GM12874 (cell line): ENCODE measurements around the gene TMEM86B.

Experiments
- CTCF ChIP-seq: IDR thresholded peaks from 2 replicates; pipeline ENCODE4 v1.5.1; 2011; ENCODE audit warnings: low read depth, mild to moderate bottlenecking, control low read depth, low read length, moderate library complexity; ENCODE audit not compliant: insufficient read depth

Gene TMEM86B

GRCh38 chr19:55189403-55189835, 39.1 kb downstream of the TMEM86B start:
- TF ChIP-seq CTCF, result no peak

GRCh38 chr19:55188625-55189024, 39.9 kb downstream of the TMEM86B start:
- no peak for TF ChIP-seq CTCF

- no peak for TF ChIP-seq CTCF
Measured at GRCh38 chr19:55186080-55186479, 42.5 kb downstream of the TMEM86B start.

GRCh38 chr19:55181740-55182139, 46.8 kb downstream of the TMEM86B start:
- TF ChIP-seq CTCF, result no peak

GRCh38 chr19:55179606-55180484, 48.7 kb downstream of the TMEM86B start, which contains the start of gene SYT5:
Gene SYT5 (minus strand): TSS chr19:55180289. CDS start chr19:55179041, 1,248 bp downstream.
- TF ChIP-seq CTCF, result no peak

DNA sequence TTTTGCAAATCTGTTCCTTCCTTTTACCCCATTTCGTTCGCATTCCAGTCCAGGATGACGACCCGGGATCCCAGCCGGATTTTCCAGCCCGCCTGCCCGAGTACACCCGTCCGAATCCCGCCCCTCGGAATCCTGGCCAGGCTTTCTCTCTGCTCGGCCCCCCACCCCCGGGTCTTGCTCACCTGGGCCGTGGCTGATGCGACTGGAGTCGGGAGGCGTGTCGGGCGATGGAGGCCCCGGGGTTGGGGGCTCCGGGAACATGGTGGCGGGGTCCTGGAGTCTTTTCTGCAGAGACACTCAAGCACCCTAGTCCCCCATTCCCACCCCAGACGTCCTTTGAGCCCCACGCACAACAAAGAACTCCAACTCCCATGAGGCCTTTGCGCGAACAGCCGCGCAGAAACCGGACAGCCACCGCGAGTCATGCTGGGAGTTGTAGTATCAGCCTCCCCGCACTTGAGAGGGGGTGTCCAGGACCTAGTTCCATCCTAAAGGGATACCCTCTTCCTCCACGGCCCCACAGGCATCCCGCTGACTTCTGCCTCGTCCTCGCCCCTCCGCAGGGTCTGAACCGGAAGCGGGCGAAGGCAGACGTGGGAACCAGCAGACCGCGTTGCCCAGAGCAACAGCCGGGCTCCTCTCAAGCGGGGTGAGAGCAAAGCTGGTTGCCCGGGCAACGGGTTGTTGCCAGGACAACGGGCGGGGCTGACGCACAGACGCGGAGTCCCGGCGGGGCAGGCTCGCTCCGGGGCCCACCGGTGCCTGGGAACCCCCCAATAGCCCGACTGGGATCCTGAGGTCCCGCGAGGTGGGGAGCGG, 49.6 kb downstream of the TMEM86B start:
- TF ChIP-seq CTCF, result no peak
